NB4 (cell line): ENCODE results near the gene TMEM258.

Experiments used
- CTCF ChIP-seq: IDR thresholded peaks from one replicate; pipeline ENCODE4 v1.5.1; 2012; ENCODE audit warnings: low read depth, low read length
- MAX ChIP-seq: IDR thresholded peaks from 2 replicates; pipeline ENCODE4 v1.6.1; 2011; ENCODE audit warnings: low read depth, low read length
- POLR2A ChIP-seq: IDR thresholded peaks from 2 replicates; pipeline ENCODE4 v1.6.1; 2011; ENCODE audit warnings: mild to moderate bottlenecking; ENCODE audit not compliant: insufficient read length; ENCODE audit errors: extremely low read depth

- TF ChIP-seq CTCF (no peak), MAX (no peak), POLR2A (no peak)
Observed at GRCh38 chr11:61785837-61786402, 6.5 kb downstream of the TMEM258 start.
